ENCODE measurements around the gene OR52I1.

DNA sequence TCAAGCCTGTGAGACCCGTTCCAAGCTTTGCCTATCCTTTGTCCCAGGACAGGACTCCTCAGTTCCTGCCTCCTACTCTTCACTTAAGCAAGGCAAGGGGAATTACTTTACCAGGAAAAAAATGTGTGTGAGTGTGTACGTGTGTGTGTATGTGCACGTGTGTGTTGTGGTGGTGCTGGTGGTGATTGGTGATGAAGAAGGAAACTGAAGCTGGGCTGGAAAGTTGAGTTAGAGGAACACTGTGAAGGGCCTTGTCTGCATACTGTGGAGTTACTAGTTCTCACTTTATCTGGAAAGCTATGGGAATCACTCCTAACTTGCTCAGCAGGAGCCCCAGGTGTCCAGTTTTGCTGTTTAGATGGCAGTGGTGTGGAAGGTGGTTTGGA lies 43.8 kb downstream of the OR52I1 start:
- TF ChIP-seq EZH2phosphoT487 (IDR thresholded peaks at IDR 0.05; ENCODE audit: insufficient read depth, low read depth) (no peak), EZH2 (IDR thresholded peaks at IDR 0.05; ENCODE audit: insufficient read depth, poor library complexity, severe bottlenecking) (no peak)

All from GM23248 (cell line).